GM18867 (cell line): ENCODE data around the gene ADCYAP1.

ENCODE experiments used
- ATAC-seq: cut with Tn5 transposase; IDR thresholded peaks from one replicate; pipeline ENCODE4 v1.9.1; 2021; ENCODE audit warnings: mild to moderate bottlenecking, moderate library complexity; ENCODE audit not compliant: unreplicated experiment

ADCYAP1 gene

GRCh38 chr18:908758-909724 lies 4.4 kb downstream of the ADCYAP1 start:
- ATAC-seq, result no peak

DNA sequence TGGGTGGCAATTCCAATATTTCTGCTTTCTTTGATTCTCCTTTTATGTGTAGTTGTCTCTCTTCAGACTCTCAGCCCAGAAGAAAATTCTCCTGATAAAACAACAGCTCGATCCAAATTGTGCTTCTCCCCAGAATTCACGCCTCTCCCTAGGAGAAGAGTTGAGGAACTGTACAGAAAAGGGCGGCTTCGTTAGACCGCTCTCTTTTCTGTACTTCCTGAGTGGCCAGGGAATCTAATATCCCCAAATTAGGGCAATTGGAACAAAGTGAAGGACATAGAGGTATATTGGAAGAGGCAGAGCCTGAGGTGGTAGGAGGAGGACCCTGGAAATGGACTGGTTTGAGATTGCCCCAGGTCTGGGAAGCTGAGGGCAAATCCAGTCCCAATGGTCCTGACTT lies 5.6 kb downstream of the ADCYAP1 start:
- ATAC-seq, result no peak

GRCh38 chr18:911025-911424 lies 6.4 kb downstream of the ADCYAP1 start:
- ATAC-seq, result no peak

DNA sequence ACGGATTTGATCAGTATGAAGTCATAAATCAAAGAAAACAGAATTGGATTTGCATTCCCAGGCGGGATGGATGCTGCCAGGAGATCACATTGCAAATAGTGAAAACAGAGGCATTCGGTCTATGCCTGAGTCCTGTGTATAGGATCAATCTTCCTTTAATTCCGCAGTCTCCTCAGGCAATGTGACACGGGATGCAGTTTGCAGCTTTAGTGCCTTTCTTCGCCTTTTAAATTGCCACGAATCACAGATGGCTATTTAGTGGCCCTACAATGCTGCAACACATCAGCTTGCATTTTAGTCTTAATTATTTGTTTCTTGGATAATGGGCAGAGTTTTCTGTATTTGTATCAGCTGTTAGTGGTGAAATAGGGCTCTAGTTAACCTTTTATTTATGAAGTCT lies 6.8 kb downstream of the ADCYAP1 start:
- ATAC-seq, result no peak

DNA sequence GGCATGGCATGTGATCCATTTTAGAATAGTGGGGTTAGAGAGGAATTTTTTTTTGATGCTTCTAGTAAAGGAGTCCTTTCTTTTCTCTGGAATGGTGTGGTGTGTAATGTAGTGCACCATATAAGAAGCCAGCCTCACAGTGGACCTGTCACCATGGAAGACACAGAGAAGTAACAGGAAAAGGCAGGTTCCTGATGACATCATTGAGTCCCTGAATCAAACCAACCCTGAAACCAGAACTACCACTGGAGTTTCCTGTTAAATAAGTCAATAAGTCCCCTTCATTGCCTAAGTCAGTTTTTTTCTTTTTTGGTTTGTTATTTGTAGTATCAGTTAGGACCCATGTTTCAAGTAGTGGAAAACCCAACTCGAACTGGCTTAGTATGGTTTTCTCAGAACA lies 11.9 kb downstream of the ADCYAP1 start:
- no peak for ATAC-seq

GRCh38 chr18:919078-919477 lies 14.4 kb downstream of the ADCYAP1 start:
- ATAC-seq, result no peak

GRCh38 chr18:923144-923866 lies 18.6 kb downstream of the ADCYAP1 start:
- no peak for ATAC-seq

DNA sequence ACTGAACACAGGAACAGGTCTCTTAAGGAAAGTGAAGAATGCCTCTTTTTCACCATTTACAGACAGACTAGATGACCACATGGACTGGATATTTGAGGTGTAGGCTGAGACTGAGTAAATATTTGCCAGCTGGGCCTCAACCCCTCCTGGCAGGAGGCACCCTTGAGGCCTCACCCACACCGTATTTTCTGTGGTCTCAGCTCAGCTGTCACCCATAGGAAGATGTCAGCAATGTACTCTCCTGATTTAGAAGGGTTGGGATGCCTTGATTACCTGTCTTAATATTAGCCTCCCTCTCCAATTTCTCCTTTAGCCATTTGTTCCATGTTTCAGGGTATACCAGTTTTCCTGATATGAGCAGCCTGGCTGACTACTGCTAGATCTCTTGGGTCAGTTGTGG lies 20.3 kb downstream of the ADCYAP1 start:
- ATAC-seq, result no peak

DNA sequence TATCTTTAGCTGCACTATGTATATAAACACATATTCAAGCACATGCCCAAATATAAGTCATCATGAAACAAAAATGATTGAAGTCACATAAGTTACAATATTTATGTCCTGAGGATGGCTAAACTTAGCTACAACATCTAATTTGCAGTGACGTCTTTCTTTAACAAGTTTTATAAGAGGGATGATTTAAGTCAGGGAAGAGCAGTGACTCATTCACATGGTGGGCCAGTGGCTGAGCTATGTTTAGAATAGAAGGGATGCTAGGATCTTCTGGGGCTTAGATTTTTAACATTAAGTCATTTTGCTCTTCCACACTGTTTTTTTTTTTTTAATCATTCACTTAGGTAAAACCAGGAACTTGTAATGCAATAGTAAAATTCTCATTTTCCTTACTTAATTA lies 22.3 kb downstream of the ADCYAP1 start:
- no peak for ATAC-seq

- no peak for ATAC-seq
Measured at GRCh38 chr18:933082-933481, 28.4 kb downstream of the ADCYAP1 start.

DNA sequence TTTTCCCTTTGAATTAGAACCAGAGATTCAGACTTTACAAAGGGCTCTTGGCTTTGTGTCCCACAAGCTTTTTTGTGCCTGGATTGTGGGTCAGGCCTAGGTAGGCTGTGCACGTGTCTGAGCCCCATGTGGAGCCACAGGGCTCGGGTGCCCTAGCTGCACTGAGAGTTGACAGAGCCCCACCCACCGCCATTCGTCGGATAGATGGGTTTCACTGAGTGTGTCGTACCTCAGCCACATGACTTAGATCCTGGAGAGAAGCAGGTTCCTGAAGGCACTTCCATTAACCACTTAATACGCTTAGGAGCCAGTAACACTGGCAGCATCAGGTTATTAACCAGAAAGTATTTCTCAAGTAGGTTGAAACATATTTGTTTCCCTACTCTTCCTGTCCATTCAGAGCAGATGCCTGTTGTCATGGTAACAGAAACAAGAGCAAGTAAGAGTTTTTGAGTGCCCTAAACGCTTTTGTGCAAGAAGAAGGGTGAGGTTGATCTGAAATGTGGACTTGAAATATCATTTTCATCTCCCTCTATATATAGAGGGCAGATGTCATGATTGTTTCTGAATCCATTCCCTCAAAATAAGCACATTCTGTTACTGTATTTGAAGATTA lies 30.0 kb downstream of the ADCYAP1 start:
- ATAC-seq, result no peak

DNA sequence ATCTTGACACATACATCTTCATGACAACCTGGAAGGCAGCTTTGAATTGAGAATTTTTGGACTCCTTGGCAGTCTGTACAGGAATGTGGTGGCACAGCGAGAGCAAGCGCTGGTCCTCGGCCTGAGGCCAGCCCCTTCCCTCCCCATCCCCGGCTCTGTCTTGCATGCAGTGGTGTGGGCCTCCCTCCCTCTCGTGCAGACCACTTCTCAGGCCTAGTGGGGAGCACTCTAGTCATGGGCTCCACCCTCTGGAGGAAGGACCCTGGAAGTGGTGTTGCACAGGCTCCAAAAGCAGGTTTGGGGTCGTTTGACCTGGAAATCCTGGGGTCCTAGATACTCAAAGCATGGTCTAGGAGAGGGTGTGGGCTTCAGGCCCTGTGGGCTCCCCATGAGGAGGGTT lies 32.3 kb downstream of the ADCYAP1 start:
- ATAC-seq, result no peak

DNA sequence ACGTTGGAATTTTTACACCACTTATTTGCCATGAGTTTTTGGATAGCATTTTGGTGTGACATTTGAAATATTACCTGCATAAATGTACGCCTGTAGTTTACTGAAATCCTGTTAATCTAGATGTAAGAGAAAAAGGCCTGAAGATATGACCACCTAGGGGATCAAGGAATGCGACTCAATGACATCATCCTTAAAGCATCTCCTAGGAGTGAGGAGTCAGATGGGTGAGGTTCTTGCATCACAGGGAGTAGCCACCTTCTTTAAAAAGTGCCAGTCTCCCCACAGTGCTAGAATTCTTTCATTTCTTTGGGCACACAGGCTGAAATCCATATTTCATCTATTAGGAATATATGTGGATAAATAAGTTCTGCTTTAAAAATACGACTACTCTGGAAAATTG lies 34.5 kb downstream of the ADCYAP1 start:
- ATAC-seq, result no peak

DNA sequence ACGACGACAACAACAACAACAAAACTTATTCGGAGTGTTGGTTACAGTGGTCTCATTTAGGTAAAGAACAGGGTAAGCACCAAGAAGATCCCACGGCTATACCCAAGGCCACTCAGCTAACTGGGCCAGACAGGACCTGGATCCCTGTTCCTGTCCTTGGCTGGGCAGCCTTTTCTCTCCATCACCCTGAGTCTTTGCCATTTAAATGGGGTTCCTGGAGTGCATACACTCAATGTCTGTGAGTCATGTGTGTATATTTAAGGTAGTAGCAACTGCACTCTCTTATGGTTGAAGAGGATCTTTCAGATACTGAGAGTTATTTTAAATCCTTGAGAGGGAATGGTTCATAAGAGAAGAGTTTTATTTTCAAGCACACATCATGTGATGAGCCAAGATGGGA lies 35.3 kb downstream of the ADCYAP1 start:
- ATAC-seq, result no peak

GRCh38 chr18:941331-941730 lies 36.7 kb downstream of the ADCYAP1 start:
- ATAC-seq, result no peak

DNA sequence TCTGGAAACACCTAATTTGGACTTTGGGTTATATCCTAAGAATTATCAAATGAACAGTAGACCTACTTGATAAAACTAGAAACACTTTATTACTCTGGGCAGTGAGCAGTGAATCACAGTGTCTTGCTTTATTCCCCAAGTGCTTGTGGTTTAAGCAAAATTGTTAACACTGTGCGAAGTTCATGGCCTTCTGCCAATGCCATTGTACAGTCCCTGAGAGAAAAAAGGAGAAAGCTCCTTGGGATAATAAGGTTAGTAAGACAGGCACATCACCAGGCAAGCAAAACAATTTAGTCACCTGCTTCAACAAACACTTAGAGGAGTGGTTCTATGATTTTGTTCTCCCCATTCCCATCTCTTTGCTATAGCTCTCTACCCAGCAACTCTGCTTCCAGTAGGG lies 39.8 kb downstream of the ADCYAP1 start:
- no peak for ATAC-seq

DNA sequence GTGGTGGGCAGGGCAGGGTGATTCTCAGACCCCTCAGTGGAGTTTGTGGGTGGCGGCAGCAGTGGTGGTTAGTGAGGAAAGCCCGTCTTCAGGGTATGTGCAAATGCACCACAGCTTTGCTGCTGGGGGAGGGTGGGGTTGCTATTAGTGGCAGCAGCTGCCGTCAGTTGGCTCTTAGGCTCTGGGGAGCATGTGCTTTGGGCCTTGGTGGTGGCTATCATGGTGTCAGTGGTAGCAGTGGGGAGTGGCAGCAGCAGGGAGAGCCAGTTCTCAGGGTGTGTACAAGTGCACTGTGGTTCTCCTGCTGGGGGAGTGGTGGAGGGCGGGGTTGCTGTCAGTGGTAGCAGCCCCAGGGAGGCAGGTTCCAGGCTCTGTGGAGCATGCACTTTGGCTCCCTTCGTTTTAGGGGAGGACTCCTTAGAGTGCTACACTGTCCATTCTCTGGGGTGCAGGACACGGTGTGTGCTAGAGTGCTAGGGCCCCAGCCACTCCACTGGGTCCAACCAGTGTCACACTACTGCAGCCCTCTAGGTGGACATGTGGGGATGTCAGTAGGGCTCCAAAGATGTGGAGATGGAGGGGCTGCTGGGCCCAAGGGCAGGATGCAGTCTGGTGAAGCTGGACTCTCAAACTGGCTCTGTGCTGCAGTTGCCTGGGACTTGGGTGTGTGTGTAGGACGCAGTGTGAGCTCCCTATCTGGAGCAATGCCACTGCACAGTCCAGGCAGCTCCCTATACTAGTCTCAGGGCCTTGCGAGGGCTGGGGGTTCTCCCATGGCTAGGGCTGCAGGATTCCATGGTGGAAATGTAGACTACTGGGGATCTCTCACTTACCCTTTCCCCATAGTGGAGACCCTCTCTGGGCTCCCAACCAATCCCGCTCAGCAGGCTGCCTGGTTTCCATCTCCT lies 45.3 kb downstream of the ADCYAP1 start:
- ATAC-seq, result no peak

DNA sequence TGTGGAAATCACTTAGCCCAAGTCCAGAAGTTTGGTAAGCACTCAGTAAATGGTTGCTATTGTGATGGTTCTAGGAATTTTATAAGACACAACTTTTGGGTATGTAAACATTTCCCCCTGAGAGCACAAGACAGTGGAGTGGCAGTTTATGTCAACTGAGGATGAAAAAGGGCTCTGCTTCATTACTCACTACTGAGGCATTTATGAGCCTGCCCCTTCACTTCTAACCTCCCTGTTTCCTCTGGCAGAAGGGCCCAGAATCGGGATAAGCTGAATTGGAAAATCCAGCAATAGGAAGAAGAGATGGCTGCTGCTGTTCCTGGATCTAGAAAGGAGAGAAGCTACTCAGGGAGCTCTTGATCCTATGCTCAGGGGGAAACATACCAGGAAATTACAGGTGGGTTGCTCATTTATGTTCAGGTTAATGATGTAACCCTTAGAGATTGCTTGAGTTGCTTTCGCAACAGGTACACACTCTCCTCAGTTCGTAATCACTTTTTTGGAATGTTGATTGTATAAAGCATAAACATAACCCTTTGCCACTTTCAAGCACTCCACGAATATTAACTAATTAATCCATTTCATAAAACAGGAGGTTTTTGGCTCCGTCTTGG lies 46.3 kb downstream of the ADCYAP1 start:
- no peak for ATAC-seq

DNA sequence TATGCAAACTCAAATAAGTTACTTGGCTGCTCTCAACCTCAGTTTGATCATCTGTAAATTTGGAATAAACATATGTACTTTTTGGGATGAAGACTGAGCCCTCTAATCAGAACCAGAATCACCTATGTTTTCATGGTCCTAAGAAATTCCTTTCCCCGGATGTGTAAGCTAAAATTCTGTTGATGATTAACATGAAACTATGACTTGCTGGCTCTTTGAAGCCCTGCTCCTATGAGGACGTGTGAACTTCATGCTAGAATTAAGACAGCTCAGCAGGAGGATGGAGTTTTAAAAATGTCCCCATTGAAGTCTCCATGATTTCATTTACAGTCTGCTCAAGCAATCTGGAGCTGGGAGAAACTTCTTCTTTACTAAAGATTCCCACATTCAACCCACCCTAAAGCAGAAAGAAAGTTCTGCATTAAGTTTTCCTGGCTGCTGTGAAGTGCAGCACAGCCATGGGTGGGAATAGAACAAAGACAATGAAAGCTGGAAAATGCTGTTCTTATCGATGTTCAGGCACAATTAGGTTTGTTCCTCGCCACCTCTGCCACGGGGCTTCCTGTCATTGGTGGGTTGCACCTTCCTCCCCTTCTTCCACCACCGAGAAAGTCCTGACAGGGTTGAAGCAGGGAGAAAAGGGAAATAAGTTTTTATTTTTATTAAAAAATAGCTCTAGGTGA lies 50.9 kb downstream of the ADCYAP1 start:
- no peak for ATAC-seq

- no peak for ATAC-seq
Measured at GRCh38 chr18:957829-958228, 53.2 kb downstream of the ADCYAP1 start.
